NT2/D1 (cell line): ENCODE data around the gene OCSTAMP.

Source experiments
- DNase-seq: peaks from one replicate; pipeline ENCODE4 v3.0.0-alpha.2; 2011; ENCODE audit warnings: low read depth, low spot score
- H3K27me3 ChIP-seq: 2 replicates; pipeline ENCODE4 v1.6.0; 2011; ENCODE audit warnings: mild to moderate bottlenecking; ENCODE audit not compliant: insufficient read length, insufficient read depth
- H3K36me3 ChIP-seq: 2 replicates; pipeline ENCODE4 v1.6.1; 2011; ENCODE audit warnings: mild to moderate bottlenecking, low read length, mixed read lengths; ENCODE audit not compliant: insufficient read depth, insufficient read length
- H3K4me1 ChIP-seq: 2 replicates; pipeline ENCODE4 v1.5.1; 2011; ENCODE audit not compliant: insufficient read depth, insufficient read length
- H3K4me3 ChIP-seq: 2 replicates; pipeline ENCODE4 v1.5.1; 2011; ENCODE audit warnings: low read depth; ENCODE audit not compliant: insufficient read length
- H3K9ac ChIP-seq: 2 replicates; pipeline ENCODE4 v1.6.0; 2011; ENCODE audit warnings: low read depth; ENCODE audit not compliant: insufficient read length
- H3K9me3 ChIP-seq: 2 replicates; pipeline ENCODE4 v1.5.1; 2011; ENCODE audit warnings: mild to moderate bottlenecking, low read length; ENCODE audit not compliant: insufficient read depth
- SUZ12 ChIP-seq: IDR thresholded peaks from 2 replicates; pipeline ENCODE4 v1.6.1; 2011; ENCODE audit not compliant: insufficient read length, insufficient read depth; ENCODE audit errors: extremely low read depth
- YY1 ChIP-seq: IDR thresholded peaks from 2 replicates; pipeline ENCODE4 v1.6.1; 2011; ENCODE audit not compliant: insufficient read length, insufficient read depth
- ZNF274 ChIP-seq: IDR thresholded peaks from 2 replicates; pipeline ENCODE4 v1.6.1; 2011; ENCODE audit warnings: mild to moderate bottlenecking, low read depth, low read length

Gene OCSTAMP

DNA sequence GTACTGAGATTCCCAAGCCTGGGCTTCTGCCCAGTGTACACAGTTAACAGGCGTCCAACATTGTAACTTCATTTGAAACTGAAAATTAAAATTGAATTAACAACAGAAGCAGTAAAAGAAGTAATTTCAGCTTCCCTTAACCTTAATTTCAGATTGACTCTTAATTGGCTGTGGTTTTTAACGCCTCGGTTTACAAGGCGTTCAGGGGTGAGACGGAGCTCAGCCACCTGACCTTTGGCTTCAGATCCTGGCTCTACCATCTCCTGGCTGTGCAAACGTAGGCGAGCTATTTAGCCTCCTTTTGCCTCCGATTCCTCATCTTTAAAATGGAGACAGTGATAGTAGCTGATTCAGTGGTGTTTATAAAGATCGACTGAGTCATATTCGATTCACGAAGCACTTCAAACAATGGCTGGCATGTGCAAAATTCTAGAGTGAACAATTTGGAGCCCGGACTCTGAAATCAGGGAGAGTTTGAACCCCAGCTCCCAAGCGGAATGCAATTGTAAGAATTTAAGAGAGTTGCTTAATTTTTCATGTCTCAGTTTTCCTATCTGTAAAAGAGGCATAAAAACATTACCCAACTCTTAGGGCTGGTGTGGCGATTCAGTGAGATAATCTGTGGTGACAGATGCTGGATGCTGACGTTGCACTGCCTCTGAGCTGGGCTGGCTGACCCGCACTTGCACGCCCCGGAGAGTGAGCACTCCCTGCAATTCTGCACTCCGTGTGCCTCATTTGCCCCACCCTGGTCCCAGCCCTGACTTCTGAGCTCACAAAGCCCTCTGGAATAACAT, 23.5 kb upstream of the OCSTAMP start:
- Histone ChIP-seq H3K4me3 (no peak overlapping the region), H3K4me1 (no peaks in the 10 kb centered on the region), H3K36me3 (no peaks in the 10 kb centered on the region), H3K9me3 (no peaks in the 10 kb centered on the region), H3K9ac (no peak overlapping the region), H3K27me3 (no peaks in the 10 kb centered on the region)
- TF ChIP-seq ZNF274 (no peak), YY1 (no peak), SUZ12 (no peak)
- no peak for DNase-seq

- no peaks in the 10 kb centered on the region for H3K9me3 ChIP-seq
- H3K4me1 ChIP-seq, result no peaks in the 10 kb centered on the region
- no peaks in the 10 kb centered on the region for H3K27me3 ChIP-seq
- no peak for TF ChIP-seq YY1
- no peak for DNase-seq
- H3K4me3 ChIP-seq, result no peak overlapping the region
- H3K36me3 ChIP-seq, result no peaks in the 10 kb centered on the region
- no peak overlapping the region for H3K9ac ChIP-seq
These were observed 22.8 kb upstream of the OCSTAMP start for GRCh38 chr20:46573234-46573633.

DNA sequence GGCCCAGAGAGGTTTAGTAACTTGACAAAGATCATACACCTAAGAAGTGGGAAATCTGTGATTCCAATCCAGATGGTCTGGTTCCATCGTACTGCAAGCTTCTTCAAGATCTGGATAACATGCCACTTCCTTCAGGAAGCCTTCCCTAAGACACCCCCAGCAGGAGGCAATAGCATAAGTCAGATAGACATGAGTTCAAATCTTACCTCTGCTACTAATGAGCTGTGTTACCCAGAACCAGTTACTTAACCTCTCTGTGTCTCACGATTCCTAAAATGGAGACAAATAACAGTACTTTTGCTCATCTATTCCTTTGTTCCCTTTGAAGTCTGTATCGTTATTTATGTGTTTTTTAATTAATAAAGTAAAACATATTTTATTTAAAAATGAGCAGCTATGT, 22.3 kb upstream of the OCSTAMP start:
- Histone ChIP-seq H3K27me3 (no peaks in the 10 kb centered on the region), H3K36me3 (no peaks in the 10 kb centered on the region), H3K9ac (no peak overlapping the region), H3K9me3 (no peaks in the 10 kb centered on the region), H3K4me3 (no peak overlapping the region), H3K4me1 (no peaks in the 10 kb centered on the region)
- DNase-seq, result no peak
- TF ChIP-seq YY1 (no peak), ZNF274 (no peak), SUZ12 (no peak)

DNA sequence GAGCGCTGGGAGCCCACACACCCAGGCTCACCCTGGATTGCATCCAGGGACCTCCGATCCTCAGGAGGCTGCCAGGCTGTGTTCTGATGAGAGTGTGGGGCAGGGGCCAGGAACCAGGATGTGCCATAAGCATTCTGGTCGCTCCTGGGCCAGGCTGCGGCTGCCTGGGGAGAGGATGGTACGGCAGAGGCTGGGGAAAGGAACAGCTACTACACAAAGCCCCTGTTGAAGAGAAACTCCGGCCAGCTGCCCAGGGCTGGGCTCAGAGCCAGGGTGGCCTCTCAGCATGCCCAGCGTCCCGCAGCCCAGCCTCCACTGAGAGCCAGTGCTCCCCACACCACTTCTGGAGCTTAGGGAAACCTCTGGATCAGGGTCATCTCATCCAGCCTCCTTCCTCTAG, 21.7 kb upstream of the OCSTAMP start:
- no peaks in the 10 kb centered on the region for H3K36me3 ChIP-seq
- H3K9me3 ChIP-seq, result no peaks in the 10 kb centered on the region
- TF ChIP-seq YY1 (no peak), ZNF274 (no peak), SUZ12 (no peak)
- DNase-seq, result no peak
- no peaks in the 10 kb centered on the region for H3K4me1 ChIP-seq
- no peaks in the 10 kb centered on the region for H3K27me3 ChIP-seq
- H3K9ac ChIP-seq, result no peak overlapping the region
- H3K4me3 ChIP-seq, result no peak overlapping the region

- Histone ChIP-seq H3K4me3 (no peak overlapping the region), H3K9me3 (no peaks in the 10 kb centered on the region), H3K36me3 (no peaks in the 10 kb centered on the region), H3K4me1 (no peaks in the 10 kb centered on the region), H3K9ac (no peak overlapping the region), H3K27me3 (no peaks in the 10 kb centered on the region)
- DNase-seq, result no peak
- TF ChIP-seq ZNF274 (no peak), YY1 (no peak), SUZ12 (no peak)
These were observed 21.0 kb upstream of the OCSTAMP start for GRCh38 chr20:46571418-46571817.

- Histone ChIP-seq H3K4me1 (no peaks in the 10 kb centered on the region), H3K27me3 (no peaks in the 10 kb centered on the region), H3K4me3 (no peak overlapping the region), H3K36me3 (no peaks in the 10 kb centered on the region), H3K9me3 (no peaks in the 10 kb centered on the region), H3K9ac (no peak overlapping the region)
- DNase-seq, result no peak
- TF ChIP-seq SUZ12 (no peak), YY1 (no peak), ZNF274 (no peak)
These were observed 20.5 kb upstream of the OCSTAMP start for GRCh38 chr20:46570956-46571355.

DNA sequence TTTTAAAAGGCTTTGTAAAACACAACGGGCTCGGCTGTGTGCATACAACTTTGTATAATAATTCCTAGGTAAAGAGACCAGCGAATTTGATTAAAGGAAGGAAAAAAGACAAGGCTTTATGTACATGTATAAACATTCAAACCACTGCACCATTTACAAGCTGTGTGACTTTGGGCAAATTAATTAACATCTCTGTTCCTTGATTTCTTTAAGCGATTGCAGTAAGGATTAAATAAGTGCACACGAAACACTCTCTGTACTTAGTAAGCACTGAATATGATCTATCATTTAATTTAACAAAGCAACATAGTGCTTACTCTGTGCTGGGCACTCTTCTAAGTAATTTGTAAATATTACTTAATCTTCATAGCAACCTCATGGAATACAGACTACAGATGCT, 19.5 kb upstream of the OCSTAMP start:
- H3K27me3 ChIP-seq, result no peaks in the 10 kb centered on the region
- H3K9ac ChIP-seq, result no peak overlapping the region
- H3K4me1 ChIP-seq, result no peaks in the 10 kb centered on the region
- H3K9me3 ChIP-seq, result no peaks in the 10 kb centered on the region
- TF ChIP-seq YY1 (no peak), ZNF274 (no peak), SUZ12 (no peak)
- no peak overlapping the region for H3K4me3 ChIP-seq
- DNase-seq, result no peak
- H3K36me3 ChIP-seq, result no peaks in the 10 kb centered on the region
